ENCODE data around the gene OOEP.

DNA sequence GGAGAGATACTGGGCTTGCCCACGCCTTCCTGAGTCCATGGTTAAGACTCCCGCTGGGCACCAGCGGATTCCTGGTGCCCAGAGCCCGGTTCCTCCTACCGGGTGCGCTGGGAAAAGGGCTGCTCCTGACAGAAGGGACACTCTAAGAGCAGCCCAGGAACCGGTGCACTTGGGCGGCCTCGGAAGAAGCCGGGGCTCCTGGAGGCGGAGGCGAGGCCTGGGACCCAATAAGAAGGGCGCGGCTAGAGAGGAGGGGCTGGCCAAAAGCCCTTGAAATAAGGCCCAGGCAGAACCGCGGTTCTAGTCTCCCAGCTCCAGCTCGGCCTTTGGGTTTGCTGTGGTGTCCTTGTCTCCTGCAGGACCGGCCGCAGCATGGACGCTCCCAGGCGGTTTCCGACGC, 7.3 kb downstream of the OOEP start, which contains the start of gene KHDC3L:
- TF ChIP-seq, protein P1, sequence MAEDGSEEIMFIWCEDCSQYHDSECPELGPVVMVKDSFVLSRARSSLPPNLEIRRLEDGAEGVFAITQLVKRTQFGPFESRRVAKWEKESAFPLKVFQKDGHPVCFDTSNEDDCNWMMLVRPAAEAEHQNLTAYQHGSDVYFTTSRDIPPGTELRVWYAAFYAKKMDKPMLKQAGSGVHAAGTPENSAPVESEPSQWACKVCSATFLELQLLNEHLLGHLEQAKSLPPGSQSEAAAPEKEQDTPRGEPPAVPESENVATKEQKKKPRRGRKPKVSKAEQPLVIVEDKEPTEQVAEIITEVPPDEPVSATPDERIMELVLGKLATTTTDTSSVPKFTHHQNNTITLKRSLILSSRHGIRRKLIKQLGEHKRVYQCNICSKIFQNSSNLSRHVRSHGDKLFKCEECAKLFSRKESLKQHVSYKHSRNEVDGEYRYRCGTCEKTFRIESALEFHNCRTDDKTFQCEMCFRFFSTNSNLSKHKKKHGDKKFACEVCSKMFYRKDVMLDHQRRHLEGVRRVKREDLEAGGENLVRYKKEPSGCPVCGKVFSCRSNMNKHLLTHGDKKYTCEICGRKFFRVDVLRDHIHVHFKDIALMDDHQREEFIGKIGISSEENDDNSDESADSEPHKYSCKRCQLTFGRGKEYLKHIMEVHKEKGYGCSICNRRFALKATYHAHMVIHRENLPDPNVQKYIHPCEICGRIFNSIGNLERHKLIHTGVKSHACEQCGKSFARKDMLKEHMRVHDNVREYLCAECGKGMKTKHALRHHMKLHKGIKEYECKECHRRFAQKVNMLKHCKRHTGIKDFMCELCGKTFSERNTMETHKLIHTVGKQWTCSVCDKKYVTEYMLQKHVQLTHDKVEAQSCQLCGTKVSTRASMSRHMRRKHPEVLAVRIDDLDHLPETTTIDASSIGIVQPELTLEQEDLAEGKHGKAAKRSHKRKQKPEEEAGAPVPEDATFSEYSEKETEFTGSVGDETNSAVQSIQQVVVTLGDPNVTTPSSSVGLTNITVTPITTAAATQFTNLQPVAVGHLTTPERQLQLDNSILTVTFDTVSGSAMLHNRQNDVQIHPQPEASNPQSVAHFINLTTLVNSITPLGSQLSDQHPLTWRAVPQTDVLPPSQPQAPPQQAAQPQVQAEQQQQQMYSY (CRISPR knock-in tag; IDR thresholded peaks at IDR 0.05) = no peak
- TF ChIP-seq, protein P2, sequence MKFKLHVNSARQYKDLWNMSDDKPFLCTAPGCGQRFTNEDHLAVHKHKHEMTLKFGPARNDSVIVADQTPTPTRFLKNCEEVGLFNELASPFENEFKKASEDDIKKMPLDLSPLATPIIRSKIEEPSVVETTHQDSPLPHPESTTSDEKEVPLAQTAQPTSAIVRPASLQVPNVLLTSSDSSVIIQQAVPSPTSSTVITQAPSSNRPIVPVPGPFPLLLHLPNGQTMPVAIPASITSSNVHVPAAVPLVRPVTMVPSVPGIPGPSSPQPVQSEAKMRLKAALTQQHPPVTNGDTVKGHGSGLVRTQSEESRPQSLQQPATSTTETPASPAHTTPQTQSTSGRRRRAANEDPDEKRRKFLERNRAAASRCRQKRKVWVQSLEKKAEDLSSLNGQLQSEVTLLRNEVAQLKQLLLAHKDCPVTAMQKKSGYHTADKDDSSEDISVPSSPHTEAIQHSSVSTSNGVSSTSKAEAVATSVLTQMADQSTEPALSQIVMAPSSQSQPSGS (CRISPR knock-in tag; IDR thresholded peaks at IDR 0.05; ENCODE audit: borderline replicate concordance, low read depth) = no peak
- TF ChIP-seq, protein P3, sequence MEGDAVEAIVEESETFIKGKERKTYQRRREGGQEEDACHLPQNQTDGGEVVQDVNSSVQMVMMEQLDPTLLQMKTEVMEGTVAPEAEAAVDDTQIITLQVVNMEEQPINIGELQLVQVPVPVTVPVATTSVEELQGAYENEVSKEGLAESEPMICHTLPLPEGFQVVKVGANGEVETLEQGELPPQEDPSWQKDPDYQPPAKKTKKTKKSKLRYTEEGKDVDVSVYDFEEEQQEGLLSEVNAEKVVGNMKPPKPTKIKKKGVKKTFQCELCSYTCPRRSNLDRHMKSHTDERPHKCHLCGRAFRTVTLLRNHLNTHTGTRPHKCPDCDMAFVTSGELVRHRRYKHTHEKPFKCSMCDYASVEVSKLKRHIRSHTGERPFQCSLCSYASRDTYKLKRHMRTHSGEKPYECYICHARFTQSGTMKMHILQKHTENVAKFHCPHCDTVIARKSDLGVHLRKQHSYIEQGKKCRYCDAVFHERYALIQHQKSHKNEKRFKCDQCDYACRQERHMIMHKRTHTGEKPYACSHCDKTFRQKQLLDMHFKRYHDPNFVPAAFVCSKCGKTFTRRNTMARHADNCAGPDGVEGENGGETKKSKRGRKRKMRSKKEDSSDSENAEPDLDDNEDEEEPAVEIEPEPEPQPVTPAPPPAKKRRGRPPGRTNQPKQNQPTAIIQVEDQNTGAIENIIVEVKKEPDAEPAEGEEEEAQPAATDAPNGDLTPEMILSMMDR (IDR thresholded peaks at IDR 0.05) = no peak
- TF ChIP-seq, protein P4, sequence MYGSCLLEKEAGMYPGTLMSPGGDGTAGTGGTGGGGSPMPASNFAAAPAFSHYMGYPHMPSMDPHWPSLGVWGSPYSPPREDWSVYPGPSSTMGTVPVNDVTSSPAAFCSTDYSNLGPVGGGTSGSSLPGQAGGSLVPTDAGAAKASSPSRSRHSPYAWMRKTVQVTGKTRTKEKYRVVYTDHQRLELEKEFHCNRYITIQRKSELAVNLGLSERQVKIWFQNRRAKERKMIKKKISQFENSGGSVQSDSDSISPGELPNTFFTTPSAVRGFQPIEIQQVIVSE (CRISPR knock-in tag; IDR thresholded peaks at IDR 0.05; ENCODE audit: borderline replicate concordance) = no peak
- TF ChIP-seq ZNF671 (CRISPR knock-in tag; IDR thresholded peaks at IDR 0.05) (no peak), NR1H2 (CRISPR knock-in tag; IDR thresholded peaks at IDR 0.05) (no peak), CBFB (CRISPR knock-in tag; IDR thresholded peaks at IDR 0.05; ENCODE audit: low read depth) (no peak), ZNF121 (CRISPR knock-in tag; IDR thresholded peaks at IDR 0.05) (no peak)
- TF ChIP-seq, protein P5, sequence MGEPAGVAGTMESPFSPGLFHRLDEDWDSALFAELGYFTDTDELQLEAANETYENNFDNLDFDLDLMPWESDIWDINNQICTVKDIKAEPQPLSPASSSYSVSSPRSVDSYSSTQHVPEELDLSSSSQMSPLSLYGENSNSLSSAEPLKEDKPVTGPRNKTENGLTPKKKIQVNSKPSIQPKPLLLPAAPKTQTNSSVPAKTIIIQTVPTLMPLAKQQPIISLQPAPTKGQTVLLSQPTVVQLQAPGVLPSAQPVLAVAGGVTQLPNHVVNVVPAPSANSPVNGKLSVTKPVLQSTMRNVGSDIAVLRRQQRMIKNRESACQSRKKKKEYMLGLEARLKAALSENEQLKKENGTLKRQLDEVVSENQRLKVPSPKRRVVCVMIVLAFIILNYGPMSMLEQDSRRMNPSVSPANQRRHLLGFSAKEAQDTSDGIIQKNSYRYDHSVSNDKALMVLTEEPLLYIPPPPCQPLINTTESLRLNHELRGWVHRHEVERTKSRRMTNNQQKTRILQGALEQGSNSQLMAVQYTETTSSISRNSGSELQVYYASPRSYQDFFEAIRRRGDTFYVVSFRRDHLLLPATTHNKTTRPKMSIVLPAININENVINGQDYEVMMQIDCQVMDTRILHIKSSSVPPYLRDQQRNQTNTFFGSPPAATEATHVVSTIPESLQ (CRISPR knock-in tag; IDR thresholded peaks at IDR 0.05) = no peak
- TF ChIP-seq, protein P6, sequence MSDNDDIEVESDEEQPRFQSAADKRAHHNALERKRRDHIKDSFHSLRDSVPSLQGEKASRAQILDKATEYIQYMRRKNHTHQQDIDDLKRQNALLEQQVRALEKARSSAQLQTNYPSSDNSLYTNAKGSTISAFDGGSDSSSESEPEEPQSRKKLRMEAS (CRISPR knock-in tag; IDR thresholded peaks at IDR 0.05) = no peak
- TF ChIP-seq, protein P7, sequence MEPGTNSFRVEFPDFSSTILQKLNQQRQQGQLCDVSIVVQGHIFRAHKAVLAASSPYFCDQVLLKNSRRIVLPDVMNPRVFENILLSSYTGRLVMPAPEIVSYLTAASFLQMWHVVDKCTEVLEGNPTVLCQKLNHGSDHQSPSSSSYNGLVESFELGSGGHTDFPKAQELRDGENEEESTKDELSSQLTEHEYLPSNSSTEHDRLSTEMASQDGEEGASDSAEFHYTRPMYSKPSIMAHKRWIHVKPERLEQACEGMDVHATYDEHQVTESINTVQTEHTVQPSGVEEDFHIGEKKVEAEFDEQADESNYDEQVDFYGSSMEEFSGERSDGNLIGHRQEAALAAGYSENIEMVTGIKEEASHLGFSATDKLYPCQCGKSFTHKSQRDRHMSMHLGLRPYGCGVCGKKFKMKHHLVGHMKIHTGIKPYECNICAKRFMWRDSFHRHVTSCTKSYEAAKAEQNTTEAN (CRISPR knock-in tag; IDR thresholded peaks at IDR 0.05) = no peak
- TF ChIP-seq, protein P8, sequence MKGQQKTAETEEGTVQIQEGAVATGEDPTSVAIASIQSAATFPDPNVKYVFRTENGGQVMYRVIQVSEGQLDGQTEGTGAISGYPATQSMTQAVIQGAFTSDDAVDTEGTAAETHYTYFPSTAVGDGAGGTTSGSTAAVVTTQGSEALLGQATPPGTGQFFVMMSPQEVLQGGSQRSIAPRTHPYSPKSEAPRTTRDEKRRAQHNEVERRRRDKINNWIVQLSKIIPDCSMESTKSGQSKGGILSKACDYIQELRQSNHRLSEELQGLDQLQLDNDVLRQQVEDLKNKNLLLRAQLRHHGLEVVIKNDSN (CRISPR knock-in tag; IDR thresholded peaks at IDR 0.05) = no peak

Measured in WTC11 (cell line).